Activated gamma-delta T cell treated with Interleukin-2 at 50 U/mL for 16 hours (primary cell): ENCODE results near the gene HSPB2.
"Not testable (repeated sequence)": the region's sequence is repeated elsewhere in the genome, so short reads cannot be mapped to it uniquely, and the experiment has no call there.

Experiments used
- DNase-seq: peaks from one replicate; pipeline ENCODE4 v3.0.0-alpha.2; 2020

Gene HSPB2

GRCh38 chr11:111916768-111917167 is 4.2 kb downstream of the HSPB2 start:
- DNase-seq = no peak

- DNase-seq = no peak
Measured at GRCh38 chr11:111917312-111917711, 4.8 kb downstream of the HSPB2 start.

GRCh38 chr11:111917788-111918187 is 5.3 kb downstream of the HSPB2 start:
- no peak for DNase-seq

- DNase-seq = no peak
Measured at GRCh38 chr11:111918390-111919256, 6.1 kb downstream of the HSPB2 start, which contains the start of gene C11orf52. C11orf52 (plus strand) TSS chr11:111918913; CDS start chr11:111918973, 60 bp downstream.

GRCh38 chr11:111920908-111921307 is 8.4 kb downstream of the HSPB2 start:
- no peak for DNase-seq

GRCh38 chr11:111921541-111922230 is 9.2 kb downstream of the HSPB2 start:
- no peak for DNase-seq

GRCh38 chr11:111922803-111923202 is 10.3 kb downstream of the HSPB2 start:
- no peak for DNase-seq

GRCh38 chr11:111923351-111923788 is 10.8 kb downstream of the HSPB2 start:
- DNase-seq = no peak

- no peak for DNase-seq
Measured at GRCh38 chr11:111923951-111924350, 11.4 kb downstream of the HSPB2 start.

- DNase-seq = no peak
Measured at GRCh38 chr11:111925953-111926352, 13.4 kb downstream of the HSPB2 start.

- DNase-seq = peak; percentile 94
Measured at GRCh38 chr11:111926505-111927391, 14.2 kb downstream of the HSPB2 start.

- DNase-seq = no peak
Measured at GRCh38 chr11:111930472-111930871, 17.9 kb downstream of the HSPB2 start.

GRCh38 chr11:111932611-111932950 is 20.0 kb downstream of the HSPB2 start:
- no peak for DNase-seq

- not testable (repeated sequence) for DNase-seq
Measured at GRCh38 chr11:111933176-111933575, 20.6 kb downstream of the HSPB2 start.

GRCh38 chr11:111933872-111934271 is 21.3 kb downstream of the HSPB2 start:
- no peak for DNase-seq

GRCh38 chr11:111934306-111934705 is 21.8 kb downstream of the HSPB2 start:
- DNase-seq = no peak

- DNase-seq = no peak
Measured at GRCh38 chr11:111935317-111936039, 22.9 kb downstream of the HSPB2 start.

- no peak for DNase-seq
Measured at GRCh38 chr11:111936040-111936540, 23.6 kb downstream of the HSPB2 start.

GRCh38 chr11:111937461-111937769 is 24.9 kb downstream of the HSPB2 start:
- DNase-seq = no peak

- DNase-seq = no peak
Measured at GRCh38 chr11:111937844-111938243, 25.3 kb downstream of the HSPB2 start.

- no peak for DNase-seq
Measured at GRCh38 chr11:111938687-111939160, 26.2 kb downstream of the HSPB2 start.
